ACHN (cell line): ENCODE results near the gene CYSRT1.

ENCODE experiments used
- DNase-seq: peaks from one replicate; pipeline ENCODE4 v3.0.0-alpha.2; 2015
- in situ Hi-C: cut with HindIII; loops from 2 replicates; pipeline ENCODE4 v1.10.0; 2017; ENCODE audit warnings: low sequenced_read_pairs, low pct_ligation_motif_present, low pct_unique_long_range_greater_than_20kb

CYSRT1 gene

GRCh38 chr9:137189297-137190295, 35.4 kb upstream of the CYSRT1 start:
- DNase-seq: no peak
- in situ Hi-C loops: no loop called here

GRCh38 chr9:137190315-137190856, 34.6 kb upstream of the CYSRT1 start:
- DNase-seq: no peak
- in situ Hi-C loops: no loop called here

GRCh38 chr9:137191245-137191644, 33.7 kb upstream of the CYSRT1 start:
- in situ Hi-C loops: no loop called here
- DNase-seq: no peak

- in situ Hi-C loops: no loop called here
- no peak for DNase-seq
These were observed 33.1 kb upstream of the CYSRT1 start for GRCh38 chr9:137191691-137192447.

GRCh38 chr9:137192448-137192780, 32.6 kb upstream of the CYSRT1 start:
- in situ Hi-C loops: no loop called here
- DNase-seq: no peak

GRCh38 chr9:137192859-137193258, 32.1 kb upstream of the CYSRT1 start:
- no peak for DNase-seq
- in situ Hi-C loops: no loop called here

- in situ Hi-C loops: no loop called here
- DNase-seq: no peak
These were observed 31.2 kb upstream of the CYSRT1 start for GRCh38 chr9:137193771-137194170.

- DNase-seq: no peak
- in situ Hi-C loops: no loop called here
These were observed 30.6 kb upstream of the CYSRT1 start for GRCh38 chr9:137194388-137194787.

GRCh38 chr9:137194909-137195308, 30.1 kb upstream of the CYSRT1 start:
- no peak for DNase-seq
- in situ Hi-C loops: no loop called here

- DNase-seq: no peak
- in situ Hi-C loops: no loop called here
These were observed 29.3 kb upstream of the CYSRT1 start for GRCh38 chr9:137195525-137196220.

- DNase-seq: no peak
- in situ Hi-C loops: no loop called here
These were observed 26.7 kb upstream of the CYSRT1 start for GRCh38 chr9:137198051-137198901.

- no peak for DNase-seq
- in situ Hi-C loops: no loop called here
These were observed 26.1 kb upstream of the CYSRT1 start for GRCh38 chr9:137198902-137199283.

- in situ Hi-C loops: no loop called here
- DNase-seq: no peak
These were observed 25.4 kb upstream of the CYSRT1 start for GRCh38 chr9:137199411-137200121.

- in situ Hi-C loops: no loop called here
- peak; percentile 97 for DNase-seq
These were observed 24.4 kb upstream of the CYSRT1 start, which contains the start of gene TPRN for GRCh38 chr9:137200311-137201204. Gene TPRN (minus strand): TSS chr9:137200741. CDS start chr9:137200711, 30 bp downstream.

- DNase-seq: no peak
- in situ Hi-C loops: no loop called here
These were observed 23.6 kb upstream of the CYSRT1 start for GRCh38 chr9:137201205-137201868.

- in situ Hi-C loops: no loop called here
- no peak for DNase-seq
These were observed 22.0 kb upstream of the CYSRT1 start for GRCh38 chr9:137202966-137203365.
